SK-N-SH (cell line): Measurements from ENCODE around the gene CDH4. TPM values are rescaled to one million over a fixed set of nuclear protein-coding genes. Genes with fewer than 3 reads are reported as not detected.

Experiments
- CTCF ChIA-PET: fragments of 300-600, 350-600 bp; formaldehyde crosslinking; extraction: SDS; loops from one replicate; lab custom pipeline; 2021; lab: Yijun Ruan, JAX
- POLR2A ChIA-PET: fragments of 350-600 bp; sonication (Branson Sonifier 250); formaldehyde crosslinking; extraction: SDS; loops from one replicate; lab custom pipeline; 2020; ENCODE audit warnings: antibody characterized with exemption, inconsistent platforms; lab: Yijun Ruan, JAX
- DNase-seq: peaks from one replicate; pipeline ENCODE4 v3.0.0; 2012
- H2AFZ ChIP-seq: fragments of 200-600 bp; sonication (generic); 2 replicates; pipeline ENCODE4 v1.8.1; 2016; ENCODE audit warnings: antibody characterized with exemption, mild to moderate bottlenecking, low read depth
- H3F3A ChIP-seq: fragments of 200-600 bp; sonication (generic); replicated peaks from 2 replicates; pipeline ENCODE3; 2016; ENCODE audit warnings: antibody characterized with exemption, mild to moderate bottlenecking; ENCODE audit not compliant: insufficient read depth
- H3K27ac ChIP-seq, 2 experiments: fragments of 200-500 bp in 1 of 2; fragments of 200-600 bp in 1 of 2; sonication (Bioruptor generic) in 1 of 2; sonication (generic), shearing (Covaris generic) in 1 of 2; 2 replicates each; pipeline versions ENCODE4 v1.5.1 to v1.6.1; 2014 to 2016; ENCODE audit warnings: low read depth in 2 of 2, inconsistent platforms in 1 of 2, low read length in 1 of 2, mild to moderate bottlenecking in 1 of 2, mixed read lengths in 1 of 2
- H3K27me3 ChIP-seq: fragments of 200-600 bp; sonication (generic), shearing (Covaris generic); 2 replicates; pipeline ENCODE4 v1.6.1; 2016; ENCODE audit warnings: mixed run types; ENCODE audit not compliant: insufficient read depth
- H3K36me3 ChIP-seq, 2 experiments: fragments of 200-500 bp in 1 of 2; fragments of 200-600 bp in 1 of 2; sonication (Bioruptor generic) in 1 of 2; sonication (generic) in 1 of 2; replicated peaks in 1 of 2; 2 replicates each; pipeline versions ENCODE3 to v1.5.1; 2014 to 2016; ENCODE audit warnings: low read length in 1 of 2, mild to moderate bottlenecking in 1 of 2; ENCODE audit not compliant: insufficient read depth in 2 of 2, control insufficient read depth in 1 of 2
- H3K4me1 ChIP-seq, 2 experiments: fragments of 200-500 bp in 1 of 2; fragments of 200-600 bp in 1 of 2; sonication (Bioruptor generic) in 1 of 2; sonication (generic), shearing (Covaris generic) in 1 of 2; 2 replicates each; pipeline versions ENCODE4 v1.5.1 to v1.6.1; 2014 to 2016; ENCODE audit warnings: low read depth in 1 of 2, low read length in 1 of 2, mixed run types in 1 of 2; ENCODE audit not compliant: insufficient read depth in 2 of 2, control insufficient read depth in 1 of 2
- H3K4me2 ChIP-seq: fragments of 200-600 bp; sonication (generic), shearing (Covaris generic); 2 replicates; pipeline ENCODE4 v1.6.1; 2017; ENCODE audit warnings: mixed run types
- H3K4me3 ChIP-seq, 2 experiments: fragments of 200-500 bp in 1 of 2; fragments of 200-600 bp in 1 of 2; sonication (Bioruptor generic) in 1 of 2; sonication (generic), shearing (Covaris generic) in 1 of 2; 2 replicates each; pipeline versions ENCODE4 v1.5.1 to v1.8.1; 2014 to 2016; ENCODE audit warnings: low read depth in 2 of 2, inconsistent platforms in 1 of 2, low read length in 1 of 2, mild to moderate bottlenecking in 1 of 2, mixed read lengths in 1 of 2, moderate library complexity in 1 of 2
- H3K79me2 ChIP-seq: fragments of 200-600 bp; sonication (generic); 2 replicates; pipeline ENCODE4 v1.8.1; 2017; ENCODE audit warnings: mild to moderate bottlenecking; ENCODE audit not compliant: insufficient read depth
- H3K9ac ChIP-seq: fragments of 200-600 bp; sonication (generic); 2 replicates; pipeline ENCODE4 v1.6.1; 2017; ENCODE audit warnings: mixed run types
- H3K9me2 ChIP-seq: fragments of 200-600 bp; sonication (generic); 2 replicates; pipeline ENCODE4 v1.6.1; 2017; ENCODE audit warnings: mixed run types
- H3K9me3 ChIP-seq: fragments of 200-600 bp; sonication (generic); 2 replicates; pipeline ENCODE4 v1.6.1; 2017; ENCODE audit warnings: mixed run types, mild to moderate bottlenecking, moderate library complexity
- H4K20me1 ChIP-seq: fragments of 200-600 bp; sonication (generic); 2 replicates; pipeline ENCODE4 v1.6.1; 2017; ENCODE audit warnings: mild to moderate bottlenecking, mixed run types; ENCODE audit not compliant: insufficient read depth
- CTCF ChIP-seq: fragments of 200-600 bp; sonication (generic); IDR thresholded peaks from 2 replicates; pipeline ENCODE4 v1.6.1; 2017; ENCODE audit warnings: antibody characterized with exemption, mild to moderate bottlenecking, moderate library complexity
- EP300 ChIP-seq, 2 experiments: IDR thresholded peaks; 2 replicates each; pipeline versions ENCODE4 v1.4.0 to v1.6.1; 2012; ENCODE audit warnings: borderline replicate concordance in 1 of 2, low read depth in 1 of 2, low read length in 1 of 2
- EZH2phosphoT487 ChIP-seq: fragments of 200-600 bp; sonication (generic); IDR thresholded peaks from 2 replicates; pipeline ENCODE4 v1.6.1; 2017; ENCODE audit warnings: low read depth, mixed run types, mild to moderate bottlenecking, antibody characterized with exemption, moderate library complexity, borderline replicate concordance
- IRF3 ChIP-seq: fragments of 150-350 bp; IDR thresholded peaks from 2 replicates; pipeline ENCODE4 v1.6.1; 2016; ENCODE audit warnings: mild to moderate bottlenecking, low read depth, low read length
- MAX ChIP-seq: IDR thresholded peaks from 2 replicates; pipeline ENCODE4 v1.4.0; 2012; ENCODE audit warnings: low read depth
- MXI1 ChIP-seq: IDR thresholded peaks from 2 replicates; pipeline ENCODE4 v1.6.1; 2012; ENCODE audit warnings: mild to moderate bottlenecking, low read depth, low read length, improper control_type of control experiment
- NRF1 ChIP-seq: IDR thresholded peaks from 2 replicates; pipeline ENCODE4 v1.6.1; 2012; ENCODE audit warnings: low read depth, mild to moderate bottlenecking, low read length
- PBX3 ChIP-seq: IDR thresholded peaks from 2 replicates; pipeline ENCODE4; 2012
- RAD21 ChIP-seq: IDR thresholded peaks from 2 replicates; pipeline ENCODE4 v1.6.1; 2012; ENCODE audit warnings: mild to moderate bottlenecking, low read length
- RCOR1 ChIP-seq: fragments of 150-350 bp; IDR thresholded peaks from 2 replicates; pipeline ENCODE4 v1.6.1; 2017; ENCODE audit warnings: antibody characterized with exemption, low read length
- RXRA ChIP-seq: IDR thresholded peaks from 2 replicates; pipeline ENCODE4 v1.4.0; 2012; ENCODE audit warnings: low read depth, mild to moderate bottlenecking, borderline replicate concordance
- TAF1 ChIP-seq: IDR thresholded peaks from 2 replicates; pipeline ENCODE4 v1.6.1; 2012; ENCODE audit warnings: low read depth, mild to moderate bottlenecking, low read length, moderate library complexity, borderline replicate concordance
- TCF12 ChIP-seq: IDR thresholded peaks from 2 replicates; pipeline ENCODE4 v1.4.0; 2012
- USF2 ChIP-seq: fragments of 150-350 bp; IDR thresholded peaks from 2 replicates; pipeline ENCODE4 v1.6.1; 2017; ENCODE audit warnings: antibody characterized with exemption, low read length, low read depth, borderline replicate concordance
- ZBTB33 ChIP-seq: IDR thresholded peaks from 2 replicates; pipeline ENCODE4 v1.4.0; 2012; ENCODE audit warnings: low read depth, borderline replicate concordance
- WGBS: methylation state at CpG from one replicate; pipeline ENCODE4 v1.1.6; 2017; ENCODE audit warnings: low lambda C conversion rate; 5-methylcytosine and 5-hydroxymethylcytosine counted together
- polyA plus RNA-seq, 3 experiments: library from polyadenylated mRNA; depleted of rRNA; stranded (reverse); fragments of >200 nt; gene quantifications; 2 replicates each; pipeline ENCODE4 v1.2.3, GENCODE V29; 2012

The CDH4 gene
- polyA plus RNA-seq, 1 of the 3 experiments (the other 2 are of a cell fraction) = not detected

- H3K4me1 ChIP-seq = no peaks in the 10 kb centered on the region; a peak in 1 of 4 replicates
- H3K79me2 ChIP-seq = no peaks in the 10 kb centered on the region
- no peak for DNase-seq
- WGBS = 42% methylated on average over 12 of the region's 14 CpGs
- H2AFZ ChIP-seq = no peak overlapping the region
- TF ChIP-seq MAX (no peak), IRF3 (no peak), NRF1 (no peak), CTCF (no peak)
- no peak overlapping the region for H3K9ac ChIP-seq
- no peaks in the 10 kb centered on the region for H3F3A ChIP-seq
- H3K4me2 ChIP-seq = no peak overlapping the region
- no peaks in the 10 kb centered on the region for H3K27me3 ChIP-seq
- no peak overlapping the region for H3K4me3 ChIP-seq
- H3K27ac ChIP-seq = no peak overlapping the region
- POLR2A ChIA-PET = no interaction called here
- H3K9me3 ChIP-seq = no peaks in the 10 kb centered on the region
- CTCF ChIA-PET = interaction anchor here (1.4 to 5.3 kb wide), 2 partner anchors 8 to 17 kb away, joined by 5 to 40 read pairs; no protein-coding TSS in a partner anchor
- no peaks in the 10 kb centered on the region for H3K9me2 ChIP-seq
- H3K36me3 ChIP-seq = no peaks in the 10 kb centered on the region
- no peaks in the 10 kb centered on the region for H4K20me1 ChIP-seq
Measured at GRCh38 chr20:61904456-61904855, 652.4 kb downstream of the CDH4 start.

- POLR2A ChIA-PET = interaction anchor here (0.6 kb wide), 1 partner anchor 1588 kb away, joined by 3 read pairs; no protein-coding TSS in a partner anchor
- DNase-seq = no peak
- CTCF ChIA-PET = interaction anchor here (2.3 to 5.3 kb wide), 2 partner anchors 9 to 19 kb away, joined by 9 to 40 read pairs; no protein-coding TSS in a partner anchor
- Histone ChIP-seq H3K36me3 (no peaks in the 10 kb centered on the region), H4K20me1 (no peaks in the 10 kb centered on the region), H3K9me3 (no peaks in the 10 kb centered on the region), H3K4me2 (no peak overlapping the region), H3K79me2 (no peaks in the 10 kb centered on the region), H3K4me3 (no peak overlapping the region), H3K27ac (no peak overlapping the region), H3K27me3 (no peaks in the 10 kb centered on the region), H3F3A (no peaks in the 10 kb centered on the region), H3K4me1 (no peaks in the 10 kb centered on the region), H2AFZ (no peak overlapping the region), H3K9me2 (no peaks in the 10 kb centered on the region), H3K9ac (no peak overlapping the region)
- 62% methylated on average over 10 of the region's 15 CpGs for WGBS
- TF ChIP-seq MXI1 (no peak), TAF1 (no peak), USF2 (no peak), RXRA (no peak), EP300 (IDR thresholded peaks at IDR 0.05; ENCODE audit: borderline replicate concordance in 1 of 2, low read depth in 1 of 2, low read length in 1 of 2) (no peak), RAD21 (no peak), EZH2phosphoT487 (no peak), RCOR1 (no peak), TCF12 (no peak), MAX (no peak), PBX3 (no peak), ZBTB33 (no peak)
Measured at GRCh38 chr20:61905781-61906523, 653.9 kb downstream of the CDH4 start.
